ENCODE measurements around the gene GLP1R. TPM values are rescaled to one million over a fixed set of nuclear protein-coding genes. Genes with fewer than 3 reads are reported as not detected.
"Not testable (repeated sequence)": the region's sequence is repeated elsewhere in the genome, so short reads cannot be mapped to it uniquely, and the experiment has no call there.

The GLP1R gene
- total RNA-seq, 1 experiment from 2014 or later = 1.8 TPM

DNA sequence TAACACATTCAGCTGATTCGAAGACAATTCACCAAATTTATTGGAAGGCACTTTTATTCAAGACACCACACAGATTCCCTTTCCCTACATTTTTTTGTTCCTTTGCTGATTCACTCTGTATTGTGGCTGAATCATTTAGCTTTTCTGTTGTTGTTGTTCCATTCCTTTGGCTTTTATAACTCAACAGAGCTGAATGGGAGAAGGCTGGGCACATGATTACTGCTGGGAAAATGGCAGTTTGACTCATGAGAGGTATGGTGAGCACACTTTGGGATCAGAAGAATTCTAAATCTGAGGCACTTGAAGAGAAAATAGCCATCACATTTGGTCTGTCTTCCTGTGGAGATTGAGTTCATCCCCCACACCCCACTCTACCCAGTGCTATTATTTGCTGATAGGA lies 82.1 kb downstream of the GLP1R start:
- no peak overlapping the region for H3K4me3 Mint-ChIP-seq
- POLR2A ChIA-PET = no interaction called here
- DNase-seq (ENCODE audit: low spot score) (no peak), ATAC-seq (no peak)
- no peaks in the 10 kb centered on the region; the same call in 1 of the 2 replicates for H3K36me3 Mint-ChIP-seq
- H3K4me1 Mint-ChIP-seq = peaks cover 3% of the 10 kb centered on the region
- TF ChIP-seq, protein P1, sequence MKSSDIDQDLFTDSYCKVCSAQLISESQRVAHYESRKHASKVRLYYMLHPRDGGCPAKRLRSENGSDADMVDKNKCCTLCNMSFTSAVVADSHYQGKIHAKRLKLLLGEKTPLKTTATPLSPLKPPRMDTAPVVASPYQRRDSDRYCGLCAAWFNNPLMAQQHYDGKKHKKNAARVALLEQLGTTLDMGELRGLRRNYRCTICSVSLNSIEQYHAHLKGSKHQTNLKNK (CRISPR knock-in tag; IDR thresholded peaks at IDR 0.05) = no peak
- no peak for TF ChIP-seq TEAD1 (CRISPR knock-in tag; IDR thresholded peaks at IDR 0.05)
- TF ChIP-seq, protein P2, sequence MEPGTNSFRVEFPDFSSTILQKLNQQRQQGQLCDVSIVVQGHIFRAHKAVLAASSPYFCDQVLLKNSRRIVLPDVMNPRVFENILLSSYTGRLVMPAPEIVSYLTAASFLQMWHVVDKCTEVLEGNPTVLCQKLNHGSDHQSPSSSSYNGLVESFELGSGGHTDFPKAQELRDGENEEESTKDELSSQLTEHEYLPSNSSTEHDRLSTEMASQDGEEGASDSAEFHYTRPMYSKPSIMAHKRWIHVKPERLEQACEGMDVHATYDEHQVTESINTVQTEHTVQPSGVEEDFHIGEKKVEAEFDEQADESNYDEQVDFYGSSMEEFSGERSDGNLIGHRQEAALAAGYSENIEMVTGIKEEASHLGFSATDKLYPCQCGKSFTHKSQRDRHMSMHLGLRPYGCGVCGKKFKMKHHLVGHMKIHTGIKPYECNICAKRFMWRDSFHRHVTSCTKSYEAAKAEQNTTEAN (CRISPR knock-in tag; IDR thresholded peaks at IDR 0.05) = no peak
- no peak for TF ChIP-seq MYBL2 (CRISPR knock-in tag; IDR thresholded peaks at IDR 0.05)
- no peak for TF ChIP-seq CBFB (CRISPR knock-in tag; IDR thresholded peaks at IDR 0.05; ENCODE audit: low read depth)
- no peak for TF ChIP-seq GTF2I (CRISPR knock-in tag; conservative IDR thresholded peaks at IDR 0.05)
- TF ChIP-seq, protein P3, sequence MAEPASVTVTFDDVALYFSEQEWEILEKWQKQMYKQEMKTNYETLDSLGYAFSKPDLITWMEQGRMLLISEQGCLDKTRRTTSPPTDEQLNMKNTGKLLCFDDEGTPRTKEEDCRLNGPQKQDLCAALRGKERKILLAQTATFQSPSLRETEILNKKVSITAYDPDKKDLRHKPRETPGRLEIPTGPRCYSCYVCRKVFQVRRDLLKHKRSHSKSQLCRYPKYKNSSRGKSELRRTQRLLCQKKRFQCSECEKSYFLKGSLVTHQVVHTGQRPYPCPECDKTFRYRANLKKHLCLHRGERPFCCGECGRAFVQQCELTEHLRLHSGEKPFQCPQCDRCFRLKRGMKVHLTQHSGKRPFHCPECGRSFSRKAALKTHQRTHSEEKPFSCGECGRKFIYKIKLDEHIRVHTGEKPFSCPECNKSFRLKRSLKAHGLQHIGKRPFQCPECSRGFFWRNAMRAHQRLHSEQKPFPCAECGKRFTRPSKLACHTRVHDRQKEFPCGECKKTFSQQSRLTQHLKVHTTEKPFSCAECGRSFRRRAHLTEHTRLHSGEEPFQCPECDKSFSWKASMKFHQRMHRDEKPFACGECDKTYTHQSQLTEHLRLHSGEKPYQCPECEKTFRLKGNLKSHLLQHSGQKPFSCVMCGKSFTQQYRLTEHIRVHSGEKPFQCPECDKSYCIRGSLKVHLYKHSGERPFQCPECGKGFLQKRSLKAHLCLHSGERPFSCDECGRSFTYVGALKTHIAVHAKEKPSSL (CRISPR knock-in tag; conservative IDR thresholded peaks at IDR 0.05) = no peak
- peaks cover 8% of the 10 kb centered on the region; the same call in 1 of the 2 replicates for H3K9me3 Mint-ChIP-seq
- CTCF ChIA-PET = interaction anchor here (0.9 to 1.0 kb wide), 3 partner anchors 42 to 172 kb away, joined by 3 to 4 read pairs (median 4); no protein-coding TSS in a partner anchor
- H3K27ac Mint-ChIP-seq = no peak overlapping the region
- H3K27me3 Mint-ChIP-seq (ENCODE audit: low read depth) = peaks cover 7% of the 10 kb centered on the region

DNA sequence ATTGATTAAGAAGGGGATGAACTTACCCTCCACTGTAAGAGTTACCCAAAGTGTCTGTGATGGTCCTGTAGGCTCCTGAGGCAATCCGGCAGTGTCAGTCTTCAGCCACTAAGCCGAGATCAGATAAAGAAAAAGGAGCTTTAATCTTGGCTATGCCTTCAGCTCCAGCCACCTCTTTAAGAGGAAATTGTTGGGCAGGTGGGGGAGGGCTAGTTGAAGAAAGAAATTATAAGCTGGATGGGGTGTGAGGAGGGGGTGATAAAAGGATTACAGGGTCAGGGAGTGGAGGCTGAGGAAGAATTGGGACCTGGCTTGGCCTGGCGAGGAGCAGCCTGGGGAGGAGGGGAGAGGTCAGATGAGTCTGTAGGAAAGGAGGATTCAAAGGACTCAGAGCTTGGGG lies 86.2 kb downstream of the GLP1R start:
- DNase-seq (ENCODE audit: low spot score); H3K4me3 Mint-ChIP-seq; H3K27ac Mint-ChIP-seq; H3K4me1 Mint-ChIP-seq; H3K27me3 Mint-ChIP-seq (ENCODE audit: low read depth); ATAC-seq; H3K36me3 Mint-ChIP-seq; H3K9me3 Mint-ChIP-seq; POLR2A ChIA-PET: not testable (repeated sequence)
- CTCF ChIA-PET = interaction anchor here (0.5 to 1.0 kb wide), 2 partner anchors 131 to 176 kb away, joined by 3 read pairs; no protein-coding TSS in a partner anchor

DNA sequence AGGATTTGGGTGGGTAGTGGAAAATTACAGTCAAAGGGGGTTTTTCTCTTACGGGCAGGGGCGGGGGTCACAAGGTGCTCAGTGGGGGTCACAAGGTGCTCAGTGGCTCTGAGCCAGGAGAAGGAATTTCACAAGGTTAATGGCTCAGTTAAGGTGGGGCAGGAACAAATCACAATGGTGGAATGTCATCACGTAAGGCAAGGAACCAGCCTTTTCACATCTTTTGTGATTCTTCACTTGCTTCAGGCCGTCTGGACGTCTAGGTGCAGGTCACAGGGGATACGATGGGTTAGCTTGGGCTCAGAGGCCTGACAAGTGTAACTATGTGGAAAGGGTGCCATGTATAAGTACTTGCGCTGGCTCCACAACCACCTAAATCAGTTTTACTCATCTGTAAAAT lies 87.6 kb downstream of the GLP1R start:
- POLR2A ChIA-PET; H3K36me3 Mint-ChIP-seq; H3K27ac Mint-ChIP-seq; DNase-seq (ENCODE audit: low spot score); H3K9me3 Mint-ChIP-seq; H3K27me3 Mint-ChIP-seq (ENCODE audit: low read depth); H3K4me3 Mint-ChIP-seq; ATAC-seq: not testable (repeated sequence)
- CTCF ChIA-PET = interaction anchor here (0.9 kb wide), 1 partner anchor 139 kb away, joined by 4 read pairs; no protein-coding TSS in a partner anchor
- peaks cover 11% of the 10 kb centered on the region for H3K4me1 Mint-ChIP-seq

DNA sequence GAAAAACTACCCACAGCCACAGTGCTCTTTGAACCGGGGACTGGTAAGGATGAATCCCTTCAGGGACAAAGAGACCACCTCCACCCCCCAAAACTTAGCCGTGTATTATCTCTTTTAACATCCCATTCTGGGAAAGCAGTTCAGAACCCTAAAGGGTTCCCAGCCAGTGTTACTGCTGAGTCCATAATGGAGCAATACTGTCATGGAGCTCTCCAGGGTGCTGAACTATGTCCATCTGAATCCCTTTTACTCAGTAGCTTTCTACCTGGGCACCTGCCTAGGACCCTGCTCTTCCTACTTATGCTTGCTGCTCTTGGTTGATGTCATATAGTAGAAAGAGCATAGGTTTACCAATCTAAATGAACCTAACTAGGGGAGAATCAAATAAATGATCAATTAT lies 88.7 kb downstream of the GLP1R start:
- POLR2A ChIA-PET = interaction anchor here (0.5 kb wide), 1 partner anchor 149 kb away, joined by 8 read pairs; no protein-coding TSS in a partner anchor
- CTCF ChIA-PET = interaction anchor here (0.7 to 1.4 kb wide), 10 partner anchors 15 to 173 kb away, joined by 3 to 10 read pairs (median 4); no protein-coding TSS in a partner anchor
- Mint-ChIP-seq H3K9me3 (peaks cover 4% of the 10 kb centered on the region; the same call in 1 of the 2 replicates), H3K27me3 (ENCODE audit: low read depth) (no peaks in the 10 kb centered on the region; the same call in 1 of the 2 replicates), H3K36me3 (no peaks in the 10 kb centered on the region; the same call in 1 of the 2 replicates), H3K27ac (no peak overlapping the region), H3K4me1 (peaks cover 13% of the 10 kb centered on the region), H3K4me3 (no peak overlapping the region)
- DNase-seq (ENCODE audit: low spot score) (peak; percentile 69), ATAC-seq (peak; percentile 81)
- TF ChIP-seq PRRX2 (CRISPR knock-in tag; IDR thresholded peaks at IDR 0.05) (no peak), ZNF263 (CRISPR knock-in tag; IDR thresholded peaks at IDR 0.05; ENCODE audit: low read depth) (no peak), JUN (CRISPR knock-in tag; IDR thresholded peaks at IDR 0.05) (no peak), RELA (CRISPR knock-in tag; IDR thresholded peaks at IDR 0.05; ENCODE audit: borderline replicate concordance) (no peak), FOXK1 (CRISPR knock-in tag; IDR thresholded peaks at IDR 0.05) (0 out of 2 replicates have a peak, but pooled peaks have one; percentile 19), SMAD3 (CRISPR knock-in tag; IDR thresholded peaks at IDR 0.05; ENCODE audit: borderline replicate concordance) (no peak), NR2C2 (CRISPR knock-in tag; IDR thresholded peaks at IDR 0.05) (no peak), EMX1 (CRISPR knock-in tag; IDR thresholded peaks at IDR 0.05) (no peak), ZNF416 (CRISPR knock-in tag; IDR thresholded peaks at IDR 0.05) (no peak), TCF7 (CRISPR knock-in tag; IDR thresholded peaks at IDR 0.05; ENCODE audit: low read depth) (no peak)
- TF ChIP-seq, protein P4, sequence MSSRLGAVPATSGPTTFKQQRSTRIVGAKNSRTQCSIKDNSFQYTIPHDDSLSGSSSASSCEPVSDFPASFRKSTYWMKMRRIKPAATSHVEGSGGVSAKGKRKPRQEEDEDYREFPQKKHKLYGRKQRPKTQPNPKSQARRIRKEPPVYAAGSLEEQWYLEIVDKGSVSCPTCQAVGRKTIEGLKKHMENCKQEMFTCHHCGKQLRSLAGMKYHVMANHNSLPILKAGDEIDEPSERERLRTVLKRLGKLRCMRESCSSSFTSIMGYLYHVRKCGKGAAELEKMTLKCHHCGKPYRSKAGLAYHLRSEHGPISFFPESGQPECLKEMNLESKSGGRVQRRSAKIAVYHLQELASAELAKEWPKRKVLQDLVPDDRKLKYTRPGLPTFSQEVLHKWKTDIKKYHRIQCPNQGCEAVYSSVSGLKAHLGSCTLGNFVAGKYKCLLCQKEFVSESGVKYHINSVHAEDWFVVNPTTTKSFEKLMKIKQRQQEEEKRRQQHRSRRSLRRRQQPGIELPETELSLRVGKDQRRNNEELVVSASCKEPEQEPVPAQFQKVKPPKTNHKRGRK (CRISPR knock-in tag; IDR thresholded peaks at IDR 0.05; ENCODE audit: borderline replicate concordance) = no peak
- TF ChIP-seq, protein P5, sequence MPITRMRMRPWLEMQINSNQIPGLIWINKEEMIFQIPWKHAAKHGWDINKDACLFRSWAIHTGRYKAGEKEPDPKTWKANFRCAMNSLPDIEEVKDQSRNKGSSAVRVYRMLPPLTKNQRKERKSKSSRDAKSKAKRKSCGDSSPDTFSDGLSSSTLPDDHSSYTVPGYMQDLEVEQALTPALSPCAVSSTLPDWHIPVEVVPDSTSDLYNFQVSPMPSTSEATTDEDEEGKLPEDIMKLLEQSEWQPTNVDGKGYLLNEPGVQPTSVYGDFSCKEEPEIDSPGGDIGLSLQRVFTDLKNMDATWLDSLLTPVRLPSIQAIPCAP (CRISPR knock-in tag; IDR thresholded peaks at IDR 0.05) = no peak
- TF ChIP-seq, protein P1 (CRISPR knock-in tag; IDR thresholded peaks at IDR 0.05) = no peak
- TF ChIP-seq, protein P6, sequence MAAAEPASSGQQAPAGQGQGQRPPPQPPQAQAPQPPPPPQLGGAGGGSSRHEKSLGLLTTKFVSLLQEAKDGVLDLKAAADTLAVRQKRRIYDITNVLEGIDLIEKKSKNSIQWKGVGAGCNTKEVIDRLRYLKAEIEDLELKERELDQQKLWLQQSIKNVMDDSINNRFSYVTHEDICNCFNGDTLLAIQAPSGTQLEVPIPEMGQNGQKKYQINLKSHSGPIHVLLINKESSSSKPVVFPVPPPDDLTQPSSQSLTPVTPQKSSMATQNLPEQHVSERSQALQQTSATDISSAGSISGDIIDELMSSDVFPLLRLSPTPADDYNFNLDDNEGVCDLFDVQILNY (CRISPR knock-in tag; IDR thresholded peaks at IDR 0.05) = no peak
- TF ChIP-seq, protein P7, sequence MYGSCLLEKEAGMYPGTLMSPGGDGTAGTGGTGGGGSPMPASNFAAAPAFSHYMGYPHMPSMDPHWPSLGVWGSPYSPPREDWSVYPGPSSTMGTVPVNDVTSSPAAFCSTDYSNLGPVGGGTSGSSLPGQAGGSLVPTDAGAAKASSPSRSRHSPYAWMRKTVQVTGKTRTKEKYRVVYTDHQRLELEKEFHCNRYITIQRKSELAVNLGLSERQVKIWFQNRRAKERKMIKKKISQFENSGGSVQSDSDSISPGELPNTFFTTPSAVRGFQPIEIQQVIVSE (CRISPR knock-in tag; IDR thresholded peaks at IDR 0.05; ENCODE audit: borderline replicate concordance) = no peak

Measured in WTC11 (cell line).